Measurements from ENCODE around the gene KLC3.

DNA sequence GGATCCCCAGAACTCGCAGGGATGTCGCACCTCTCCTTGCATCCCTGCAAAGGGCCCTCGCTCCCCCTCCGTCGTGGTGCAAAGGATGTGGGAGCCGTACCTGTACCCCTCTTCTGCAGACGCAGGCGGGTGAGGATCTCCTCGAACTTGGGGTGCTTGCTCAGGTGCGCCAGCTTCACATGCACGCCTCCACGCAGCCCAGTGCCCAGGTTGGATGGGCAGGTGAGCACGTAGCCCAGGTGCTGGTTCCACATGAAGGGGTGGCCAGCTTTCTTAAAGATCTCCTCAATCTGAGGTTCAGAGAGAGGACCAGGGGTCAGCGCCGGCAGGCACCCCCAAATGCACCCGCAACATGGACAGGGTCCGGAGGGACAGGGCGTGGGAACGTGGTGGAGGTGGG, 33.2 kb upstream of the KLC3 start:
- TF ChIP-seq POLR2AphosphoS5 (IDR thresholded peaks at IDR 0.05; ENCODE audit: borderline replicate concordance, low read depth, low read length), result no peak
- TF ChIP-seq EZH2 (IDR thresholded peaks at IDR 0.05), result no peak
- TF ChIP-seq FOXP2 (optimal IDR thresholded peaks at IDR 0.05; ENCODE audit: control extremely low read depth, extremely low read length, insufficient read depth), result no peak
